Esophagus muscularis mucosa (tissue), 4 donors: ENCODE data around the gene HDGFL3. TPM values are rescaled to one million over a fixed set of nuclear protein-coding genes. Genes with fewer than 3 reads are reported as not detected.

Experiments
- DNase-seq: peaks from one replicate; pipeline ENCODE4 v3.0.0-alpha.2; 2017; ENCODE audit errors: extremely low spot score
- H3K27ac ChIP-seq, 4 donors: fragments of 200-600 bp; sonication (generic); replicated peaks in 1 of 4; 1 replicate in 3 of 4; 2 replicates in 1 of 4; pipeline ENCODE4 v1.5.1; 2016 to 2019; ENCODE audit warnings: mild to moderate bottlenecking in 1 of 4
- H3K27me3 ChIP-seq, 4 donors: fragments of 200-600 bp; sonication (generic); one replicate each; pipeline versions ENCODE4 v1.5.1 to v1.6.0; 2016 to 2019
- H3K36me3 ChIP-seq, 4 donors: fragments of 200-600 bp; sonication (generic); one replicate each; pipeline ENCODE4 v1.5.1; 2016 to 2019
- H3K4me1 ChIP-seq, 4 donors: fragments of 200-600 bp; sonication (generic); one replicate each; pipeline ENCODE4 v1.5.1; 2016 to 2019
- H3K4me3 ChIP-seq, 4 donors: fragments of 200-600 bp; sonication (generic); 1 replicate in 2 of 4; 2 replicates in 2 of 4; pipeline ENCODE4 v1.5.1; 2016 to 2019; ENCODE audit warnings: mild to moderate bottlenecking in 4 of 4, moderate library complexity in 1 of 4
- H3K9me3 ChIP-seq, 4 donors: fragments of 200-600 bp; sonication (generic); 1 replicate in 3 of 4; 2 replicates in 1 of 4; pipeline ENCODE4 v1.5.1; 2016 to 2019
- CTCF ChIP-seq, 3 experiments: fragments of 200-600 bp in 2 of 3; fragments of 450-650 bp in 1 of 3; sonication (generic) in 2 of 3; IDR thresholded peaks; one replicate each; pipeline ENCODE4 v1.5.1; 2017 to 2019; ENCODE audit warnings: antibody characterized with exemption in 3 of 3, mild to moderate bottlenecking in 2 of 3, moderate library complexity in 1 of 3
- EP300 ChIP-seq: sonication (generic); formaldehyde crosslinking; IDR thresholded peaks from one replicate; pipeline ENCODE4 v1.6.1; 2017; ENCODE audit warnings: antibody characterized with exemption
- POLR2A ChIP-seq: fragments of 450-650 bp; IDR thresholded peaks from one replicate; pipeline ENCODE4 v1.6.1; 2017; ENCODE audit warnings: antibody characterized with exemption, moderate library complexity, mild to moderate bottlenecking, low read depth
- POLR2AphosphoS5 ChIP-seq, 2 donors: sonication (generic); formaldehyde crosslinking; IDR thresholded peaks; one replicate each; pipeline ENCODE4 v1.6.1; 2017; ENCODE audit warnings: antibody characterized with exemption in 2 of 2
- WGBS: methylation state at CpG from one replicate; pipeline ENCODE4 v1.1.5; 2018; 5-methylcytosine and 5-hydroxymethylcytosine counted together
- intact Hi-C: fragments of 100-400 bp; cut with DNase I; formaldehyde crosslinking; loops from one replicate; pipeline ENCODE4 v1.15.1; 2023
- total RNA-seq, 4 donors: library from RNA; depleted of rRNA; stranded (reverse); fragments of >200 nt; gene quantifications; one replicate each; pipeline versions ENCODE4 v1.1.0 to v1.2.1, GENCODE V29; 2016

Gene HDGFL3
- total RNA-seq, 4 donors from 2014 or later = 38.1 to 72.6 (median 47.9) TPM

GRCh38 chr15:83190450-83190849 is 17.2 kb downstream of the HDGFL3 start:
- Histone ChIP-seq H3K4me1 (peaks cover 0 to 8% (median 2%) of the 10 kb centered on the region in 4 donors), H3K9me3 (no peaks in the 10 kb centered on the region), H3K27ac (no peak overlapping the region), H3K27me3 (no peaks in the 10 kb centered on the region), H3K4me3 (no peak overlapping the region), H3K36me3 (no peaks in the 10 kb centered on the region)
- WGBS = 94% methylated on average over 1 of the region's 1 CpG
- intact Hi-C loops = no loop called here
- DNase-seq = no peak
- TF ChIP-seq POLR2A (no peak), POLR2AphosphoS5 (IDR thresholded peaks at IDR 0.05) (no peak), EP300 (no peak), CTCF (IDR thresholded peaks at IDR 0.05) (no peak)

- Histone ChIP-seq H3K27ac (no peak overlapping the region), H3K4me3 (no peak overlapping the region), H3K36me3 (no peaks in the 10 kb centered on the region), H3K27me3 (no peaks in the 10 kb centered on the region), H3K9me3 (no peaks in the 10 kb centered on the region), H3K4me1 (no peaks in the 10 kb centered on the region)
- DNase-seq = no peak
- no peak for TF ChIP-seq EP300
- TF ChIP-seq CTCF (IDR thresholded peaks at IDR 0.05) = no peak
- TF ChIP-seq POLR2AphosphoS5 (IDR thresholded peaks at IDR 0.05) = no peak
- no peak for TF ChIP-seq POLR2A
- intact Hi-C loops = no loop called here
- 90% methylated on average over 3 of the region's 3 CpGs for WGBS
Measured at GRCh38 chr15:83185561-83185960, 22.1 kb downstream of the HDGFL3 start.

GRCh38 chr15:83178869-83179325 is 28.7 kb downstream of the HDGFL3 start:
- no peak overlapping the region for H3K4me3 ChIP-seq
- no peaks in the 10 kb centered on the region for H3K4me1 ChIP-seq
- WGBS = 96% methylated on average over 3 of the region's 3 CpGs
- H3K27ac ChIP-seq = no peak overlapping the region
- no peak for DNase-seq
- H3K36me3 ChIP-seq = no peaks in the 10 kb centered on the region
- TF ChIP-seq CTCF (IDR thresholded peaks at IDR 0.05) = no peak
- no peak for TF ChIP-seq EP300
- no peak for TF ChIP-seq POLR2A
- no peak for TF ChIP-seq POLR2AphosphoS5 (IDR thresholded peaks at IDR 0.05)
- no peaks in the 10 kb centered on the region for H3K9me3 ChIP-seq
- intact Hi-C loops = no loop called here
- no peaks in the 10 kb centered on the region for H3K27me3 ChIP-seq

GRCh38 chr15:83178390-83178789 is 29.2 kb downstream of the HDGFL3 start:
- H3K36me3 ChIP-seq = no peaks in the 10 kb centered on the region
- no peaks in the 10 kb centered on the region for H3K9me3 ChIP-seq
- H3K4me3 ChIP-seq = no peak overlapping the region
- no peak overlapping the region for H3K27ac ChIP-seq
- WGBS = 70% methylated on average over 2 of the region's 2 CpGs
- intact Hi-C loops = no loop called here
- no peaks in the 10 kb centered on the region for H3K27me3 ChIP-seq
- TF ChIP-seq POLR2AphosphoS5 (IDR thresholded peaks at IDR 0.05) (no peak), CTCF (IDR thresholded peaks at IDR 0.05) (no peak), EP300 (no peak), POLR2A (no peak)
- no peaks in the 10 kb centered on the region for H3K4me1 ChIP-seq
- no peak for DNase-seq

GRCh38 chr15:83174891-83175290 is 32.7 kb downstream of the HDGFL3 start:
- WGBS = 90% methylated on average over 1 of the region's 1 CpG
- Histone ChIP-seq H3K27ac (no peak overlapping the region), H3K36me3 (no peaks in the 10 kb centered on the region), H3K4me1 (no peaks in the 10 kb centered on the region), H3K9me3 (no peaks in the 10 kb centered on the region), H3K27me3 (no peaks in the 10 kb centered on the region), H3K4me3 (no peak overlapping the region)
- DNase-seq = no peak
- intact Hi-C loops = no loop called here
- TF ChIP-seq POLR2AphosphoS5 (IDR thresholded peaks at IDR 0.05) = no peak
- no peak for TF ChIP-seq CTCF (IDR thresholded peaks at IDR 0.05)
- no peak for TF ChIP-seq POLR2A
- TF ChIP-seq EP300 = no peak
